ENCODE results near the gene POLN.
"Not testable (repeated sequence)": the region's sequence is repeated elsewhere in the genome, so short reads cannot be mapped to it uniquely, and the experiment has no call there.

Gene POLN

DNA sequence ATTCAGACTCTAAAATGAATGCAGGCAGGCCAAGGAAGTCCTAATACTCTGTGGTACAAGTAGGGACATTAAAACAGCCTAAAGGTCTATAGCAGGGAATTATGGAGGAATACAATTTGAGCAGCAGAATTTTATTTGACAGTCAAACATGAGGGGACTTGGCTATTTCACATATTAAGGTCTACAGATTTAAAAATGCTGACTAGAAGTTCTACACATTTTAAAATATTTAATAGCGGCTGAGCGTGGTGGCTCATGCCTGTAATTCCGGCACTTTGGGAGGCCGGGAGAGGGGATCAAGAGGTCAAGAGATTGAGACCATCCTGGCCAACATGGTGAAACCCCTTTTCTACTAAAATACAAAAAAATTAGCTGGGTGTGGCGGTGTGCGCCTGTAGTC, 10.8 kb downstream of the POLN start:
- TF ChIP-seq, protein P1, sequence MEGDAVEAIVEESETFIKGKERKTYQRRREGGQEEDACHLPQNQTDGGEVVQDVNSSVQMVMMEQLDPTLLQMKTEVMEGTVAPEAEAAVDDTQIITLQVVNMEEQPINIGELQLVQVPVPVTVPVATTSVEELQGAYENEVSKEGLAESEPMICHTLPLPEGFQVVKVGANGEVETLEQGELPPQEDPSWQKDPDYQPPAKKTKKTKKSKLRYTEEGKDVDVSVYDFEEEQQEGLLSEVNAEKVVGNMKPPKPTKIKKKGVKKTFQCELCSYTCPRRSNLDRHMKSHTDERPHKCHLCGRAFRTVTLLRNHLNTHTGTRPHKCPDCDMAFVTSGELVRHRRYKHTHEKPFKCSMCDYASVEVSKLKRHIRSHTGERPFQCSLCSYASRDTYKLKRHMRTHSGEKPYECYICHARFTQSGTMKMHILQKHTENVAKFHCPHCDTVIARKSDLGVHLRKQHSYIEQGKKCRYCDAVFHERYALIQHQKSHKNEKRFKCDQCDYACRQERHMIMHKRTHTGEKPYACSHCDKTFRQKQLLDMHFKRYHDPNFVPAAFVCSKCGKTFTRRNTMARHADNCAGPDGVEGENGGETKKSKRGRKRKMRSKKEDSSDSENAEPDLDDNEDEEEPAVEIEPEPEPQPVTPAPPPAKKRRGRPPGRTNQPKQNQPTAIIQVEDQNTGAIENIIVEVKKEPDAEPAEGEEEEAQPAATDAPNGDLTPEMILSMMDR (IDR thresholded peaks at IDR 0.05; ENCODE audit: borderline replicate concordance, control extremely low read depth, extremely low read depth, insufficient read depth, missing control alignments) = no peak
- DNase-seq (ENCODE audit: low spot score) = no peak
- in situ Hi-C loops (cut with MboI; ENCODE audit: low sequenced_read_pairs, unreplicated experiment) = no loop called here

DNA sequence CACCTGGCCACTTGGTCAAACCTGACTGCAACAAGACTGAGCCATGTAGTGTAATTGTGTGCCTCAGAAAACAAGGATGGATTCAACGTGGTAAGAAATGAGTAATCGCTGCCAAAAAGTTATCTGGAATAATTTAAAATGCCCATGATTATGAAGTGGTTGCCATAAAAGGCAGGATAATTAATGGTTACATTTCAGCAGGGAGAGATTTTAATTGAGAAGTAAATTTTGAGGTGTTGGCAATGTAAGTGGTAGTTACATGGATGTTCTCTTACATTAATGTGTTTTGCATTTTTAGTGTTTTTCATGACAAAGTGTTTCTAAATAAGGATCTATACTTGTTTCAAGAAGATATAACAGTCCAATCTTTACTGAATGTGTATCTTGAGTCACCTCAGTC, 15.7 kb downstream of the POLN start:
- DNase-seq (ENCODE audit: low spot score) = no peak
- TF ChIP-seq, protein P1 (IDR thresholded peaks at IDR 0.05; ENCODE audit: borderline replicate concordance, control extremely low read depth, extremely low read depth, insufficient read depth, missing control alignments) = no peak
- in situ Hi-C loops (cut with MboI; ENCODE audit: low sequenced_read_pairs, unreplicated experiment) = no loop called here

DNA sequence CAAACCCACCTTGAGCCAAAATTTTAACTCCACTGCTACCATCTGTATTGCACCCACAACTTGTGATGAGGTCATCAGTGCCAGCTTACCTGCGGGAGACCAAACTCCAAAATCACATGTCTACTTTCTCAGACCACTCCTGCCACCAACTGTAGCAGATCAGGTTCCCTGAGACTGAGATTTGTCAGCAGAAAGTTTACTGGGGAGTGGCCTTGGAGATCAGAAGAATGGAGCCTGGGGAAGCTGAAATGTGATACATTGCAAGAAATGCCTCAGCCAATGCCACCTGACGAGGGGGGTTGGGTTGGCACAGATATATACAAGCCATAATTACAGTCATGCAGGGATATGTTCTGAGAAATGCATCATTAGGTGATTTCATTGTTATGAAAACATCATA, 19.1 kb downstream of the POLN start:
- no peak for DNase-seq (ENCODE audit: low spot score)
- TF ChIP-seq, protein P1 (IDR thresholded peaks at IDR 0.05; ENCODE audit: borderline replicate concordance, control extremely low read depth, extremely low read depth, insufficient read depth, missing control alignments) = no peak
- in situ Hi-C loops (cut with MboI; ENCODE audit: low sequenced_read_pairs, unreplicated experiment) = no loop called here

DNA sequence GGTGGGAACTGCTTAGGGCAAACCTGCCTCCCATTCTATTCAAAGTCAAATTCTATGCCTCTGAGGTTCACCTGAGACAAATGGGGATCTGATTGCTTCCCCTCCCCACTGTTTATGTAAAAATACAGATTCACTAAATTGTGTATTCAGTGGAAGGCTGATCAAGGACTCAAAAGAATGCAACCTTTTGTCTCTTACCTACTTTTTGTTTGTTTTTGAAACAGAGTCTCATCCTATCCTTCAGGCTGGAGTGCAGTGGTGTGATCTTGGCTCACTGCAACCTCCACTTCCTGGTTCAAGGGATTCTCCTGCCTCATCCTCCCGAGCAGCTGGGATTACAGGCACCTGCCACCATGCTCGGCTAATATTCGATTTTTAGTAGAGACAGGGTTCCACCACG, 20.5 kb downstream of the POLN start:
- in situ Hi-C loops (cut with MboI; ENCODE audit: low sequenced_read_pairs, unreplicated experiment); DNase-seq (ENCODE audit: low spot score): not testable (repeated sequence)

DNA sequence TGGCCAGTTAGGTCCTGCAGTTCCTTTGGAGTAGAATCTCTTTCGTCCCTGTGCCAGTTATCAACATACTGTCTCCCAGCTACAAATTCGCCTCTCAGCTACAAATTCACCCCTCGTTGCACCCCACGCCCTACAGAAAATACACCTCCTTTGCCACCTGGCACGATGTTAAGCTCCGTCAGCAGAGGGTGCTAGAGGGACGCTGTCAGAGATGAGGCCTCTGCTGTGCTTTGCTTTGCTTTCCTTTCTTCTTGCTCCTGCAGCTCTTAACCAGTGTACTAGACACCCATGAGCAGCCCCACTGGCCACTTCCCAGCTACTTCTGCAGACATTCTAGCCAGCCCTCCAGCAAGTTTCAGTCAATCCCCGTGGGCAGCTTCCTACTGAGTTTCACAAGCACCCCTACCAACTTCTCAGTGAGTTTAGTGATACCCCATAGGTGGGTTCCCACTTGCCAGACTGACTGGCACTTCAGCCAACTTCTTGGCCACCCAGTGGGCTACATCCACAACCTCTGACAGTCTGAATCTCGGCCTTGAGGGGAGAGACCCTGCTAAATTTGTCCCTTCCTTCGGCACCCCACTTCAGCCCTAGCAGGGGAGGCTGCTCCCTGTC, 21.8 kb downstream of the POLN start:
- peak; percentile 62 for DNase-seq (ENCODE audit: low spot score)
- TF ChIP-seq, protein P1 (IDR thresholded peaks at IDR 0.05; ENCODE audit: borderline replicate concordance, control extremely low read depth, extremely low read depth, insufficient read depth, missing control alignments) = peak; percentile 96
- in situ Hi-C loops (cut with MboI; ENCODE audit: low sequenced_read_pairs, unreplicated experiment) = no loop called here

DNA sequence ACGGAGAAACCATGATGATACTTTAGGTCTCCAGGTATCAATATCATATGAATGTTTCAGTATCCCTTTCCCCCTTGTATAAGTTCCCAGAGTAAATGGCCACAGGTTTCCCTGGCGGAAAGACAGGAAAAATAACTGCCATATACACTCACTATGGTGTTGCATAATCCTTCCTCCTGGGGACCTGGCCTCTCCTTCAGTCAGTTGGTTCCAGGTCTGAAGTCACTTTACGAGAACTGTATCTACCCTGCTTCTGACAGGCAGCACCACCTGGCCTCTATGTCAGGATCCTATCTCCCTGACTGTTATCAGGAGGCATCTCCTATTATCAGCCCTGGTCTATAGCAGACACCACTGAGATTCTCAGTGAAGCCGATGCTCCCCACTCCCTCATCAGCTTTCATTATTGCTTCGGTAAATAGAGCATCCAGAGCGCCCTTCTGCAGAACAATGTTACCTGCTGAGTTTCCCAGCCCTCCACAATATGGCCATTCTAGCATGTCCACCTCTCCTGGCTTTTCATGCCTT, 22.6 kb downstream of the POLN start:
- TF ChIP-seq, protein P1 (IDR thresholded peaks at IDR 0.05; ENCODE audit: borderline replicate concordance, control extremely low read depth, extremely low read depth, insufficient read depth, missing control alignments) = no peak
- in situ Hi-C loops (cut with MboI; ENCODE audit: low sequenced_read_pairs, unreplicated experiment) = no loop called here
- no peak for DNase-seq (ENCODE audit: low spot score)

DNA sequence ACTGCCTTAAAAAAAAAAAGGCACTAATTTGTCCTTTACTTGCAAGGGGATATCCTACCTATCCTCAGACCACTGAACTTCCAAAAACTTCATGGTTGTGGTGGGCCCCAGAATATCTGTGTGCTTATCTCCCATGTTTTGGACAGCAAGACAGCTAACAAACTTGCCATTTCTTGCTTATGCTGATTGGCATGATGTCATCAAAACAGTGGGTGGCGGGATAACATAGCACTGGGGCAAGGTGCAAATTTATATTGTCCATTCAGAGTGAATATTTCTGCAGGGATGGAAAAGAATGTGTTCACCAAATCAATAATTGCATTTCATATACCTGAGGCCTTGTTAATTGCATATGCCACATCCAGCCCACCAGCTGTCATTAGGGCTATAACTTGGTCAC, 23.5 kb downstream of the POLN start:
- in situ Hi-C loops (cut with MboI; ENCODE audit: low sequenced_read_pairs, unreplicated experiment) = no loop called here
- no peak for DNase-seq (ENCODE audit: low spot score)
- TF ChIP-seq, protein P1 (IDR thresholded peaks at IDR 0.05; ENCODE audit: borderline replicate concordance, control extremely low read depth, extremely low read depth, insufficient read depth, missing control alignments) = no peak

All from GM13976 (cell line).